22Rv1 (cell line): Measurements from ENCODE around the gene PRKCB.

Experiments used
- CTCF ChIP-seq: fragments of 450-650 bp; IDR thresholded peaks from 2 replicates; pipeline ENCODE4 v1.5.1; 2017; ENCODE audit warnings: mild to moderate bottlenecking
- ZFX ChIP-seq: fragments of 450-650 bp; IDR thresholded peaks from 2 replicates; pipeline ENCODE4 v1.6.1; 2017; ENCODE audit warnings: antibody characterized with exemption, borderline replicate concordance

DNA sequence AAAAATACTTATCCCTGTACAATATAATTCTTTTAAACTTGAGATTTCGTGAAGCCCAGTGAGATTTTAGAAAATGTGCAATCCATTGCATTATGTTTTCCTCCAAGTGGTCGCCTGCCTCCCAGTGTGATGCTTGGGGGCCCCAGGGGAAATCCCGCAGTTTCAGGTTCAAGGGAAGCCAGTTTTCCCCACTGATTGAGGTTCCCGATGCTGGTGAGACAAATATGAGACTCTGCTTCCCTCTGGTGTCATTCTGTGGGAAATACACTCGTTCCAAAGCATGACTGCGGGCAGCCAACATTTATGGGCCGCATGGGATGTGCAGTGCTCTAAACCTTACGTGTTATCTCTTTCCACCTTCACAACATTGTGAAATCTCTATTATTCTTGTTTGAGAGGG lies 200.8 kb downstream of the PRKCB start:
- TF ChIP-seq CTCF (peak; percentile 70), ZFX (no peak)
